Activated CD4-positive, alpha-beta T cell treated with anti-CD3 and anti-CD28 coated beads, Interleukin-2, amount 50 U/mL, for 24 hours (primary cell): ENCODE data around the gene FNIP2.
"Not testable (repeated sequence)": the region's sequence is repeated elsewhere in the genome, so short reads cannot be mapped to it uniquely, and the experiment has no call there.

Source experiments
- DNase-seq, 2 donors: peaks; one replicate each; pipeline ENCODE4 v3.0.0-alpha.2; 2020; ENCODE audit warnings: low read depth in 1 of 2, low spot score in 1 of 2

Gene FNIP2

GRCh38 chr4:158789853-158790252, 21.0 kb downstream of the FNIP2 start:
- no peak for DNase-seq

GRCh38 chr4:158793021-158793420, 24.2 kb downstream of the FNIP2 start:
- DNase-seq, result no peak

- not testable (repeated sequence) for DNase-seq
These were observed 24.6 kb downstream of the FNIP2 start for GRCh38 chr4:158793430-158793829.

- no peak for DNase-seq
These were observed 27.7 kb downstream of the FNIP2 start for GRCh38 chr4:158796370-158797140.

- no peak for DNase-seq
These were observed 29.2 kb downstream of the FNIP2 start for GRCh38 chr4:158798062-158798461.

GRCh38 chr4:158799013-158799770, 30.4 kb downstream of the FNIP2 start:
- DNase-seq, result no peak

GRCh38 chr4:158799856-158800255, 31.0 kb downstream of the FNIP2 start:
- DNase-seq, result no peak

GRCh38 chr4:158801066-158801465, 32.2 kb downstream of the FNIP2 start:
- no peak for DNase-seq

GRCh38 chr4:158801677-158802076, 32.9 kb downstream of the FNIP2 start:
- DNase-seq, result no peak

GRCh38 chr4:158802914-158803313, 34.1 kb downstream of the FNIP2 start:
- no peak for DNase-seq

- DNase-seq, result no peak
These were observed 37.0 kb downstream of the FNIP2 start for GRCh38 chr4:158805635-158806471.

GRCh38 chr4:158807691-158808090, 38.9 kb downstream of the FNIP2 start:
- no peak for DNase-seq

- no peak for DNase-seq
These were observed 39.6 kb downstream of the FNIP2 start for GRCh38 chr4:158808399-158808798.

- not testable (repeated sequence) for DNase-seq
These were observed 40.4 kb downstream of the FNIP2 start for GRCh38 chr4:158809208-158809607.

GRCh38 chr4:158809611-158810486, 41.0 kb downstream of the FNIP2 start:
- peak in 1 of 2 donors; percentile 4 for DNase-seq

GRCh38 chr4:158810487-158811215, 41.8 kb downstream of the FNIP2 start:
- DNase-seq, result no peak

- DNase-seq, result no peak
These were observed 42.4 kb downstream of the FNIP2 start for GRCh38 chr4:158811216-158811540.

- no peak for DNase-seq
These were observed 42.9 kb downstream of the FNIP2 start for GRCh38 chr4:158811704-158812103.

GRCh38 chr4:158812133-158812532, 43.3 kb downstream of the FNIP2 start:
- DNase-seq, result no peak

GRCh38 chr4:158812543-158812942, 43.7 kb downstream of the FNIP2 start:
- DNase-seq, result no peak
